HFFc6 (cell line): ENCODE data around the gene PRKAA1. TPM values are rescaled to one million over a fixed set of nuclear protein-coding genes. Genes with fewer than 3 reads are reported as not detected.

Source experiments
- DNase-seq: peaks from one replicate; pipeline ENCODE4 v3.0.0-alpha.2; 2018
- H3K27ac Mint-ChIP-seq: 2 replicates; pipeline ENCODE4 v1.8.0; 2020; ENCODE audit warnings: mild to moderate bottlenecking, mixed read lengths
- H3K27me3 Mint-ChIP-seq: 2 replicates; pipeline ENCODE4 v1.8.0; 2021; ENCODE audit warnings: mild to moderate bottlenecking, moderate library complexity, mixed read lengths; ENCODE audit not compliant: insufficient read depth
- H3K36me3 Mint-ChIP-seq: 2 replicates; pipeline ENCODE4 v1.8.0; 2021; ENCODE audit warnings: low read depth, mixed read lengths
- H3K4me1 Mint-ChIP-seq: 2 replicates; pipeline ENCODE4 v1.8.0; 2020; ENCODE audit warnings: low read depth, mixed read lengths
- H3K4me3 Mint-ChIP-seq: 2 replicates; pipeline ENCODE4 v1.8.0; 2020; ENCODE audit warnings: mild to moderate bottlenecking, moderate library complexity, mixed read lengths
- H3K9me3 Mint-ChIP-seq: 2 replicates; pipeline ENCODE4 v1.8.0; 2020; ENCODE audit warnings: mild to moderate bottlenecking, mixed read lengths
- CTCF ChIP-seq: fragments of 200-600 bp; sonication (generic); IDR thresholded peaks from 2 replicates; pipeline ENCODE4 v1.5.0; 2021; ENCODE audit warnings: antibody characterized with exemption, mild to moderate bottlenecking
- total RNA-seq, 6 experiments: library from RNA; stranded (reverse); fragmentation: NEBNext Ultra II Directional; extraction: Animal tissue kit (Norgen Biotek cat#: 25700); gene quantifications; 2 replicates in 1 of 6; 3 replicates in 5 of 6; pipeline ENCODE4 v1.2.3, GENCODE V29; 2021

Gene PRKAA1
- total RNA-seq, 6 experiments from 2014 or later: 81.7 to 103 (median 88.3) TPM

- H3K36me3 Mint-ChIP-seq: peaks cover 3% of the 10 kb centered on the region; the same call in 1 of the 2 replicates
- TF ChIP-seq CTCF: peak; percentile 38; the same call in 1 of the 2 replicates
- peak within 1 kb of the TSS; percentile 85 for H3K4me3 Mint-ChIP-seq
- H3K9me3 Mint-ChIP-seq: no peaks in the 10 kb centered on the region
- peaks cover 31% of the 10 kb centered on the region for H3K4me1 Mint-ChIP-seq
- DNase-seq: no peak
- peak within 1 kb of the TSS; percentile 89 for H3K27ac Mint-ChIP-seq
- peaks cover 4% of the 10 kb centered on the region for H3K27me3 Mint-ChIP-seq
These were observed 43.1 kb upstream of the PRKAA1 start, which contains the start of gene CARD6 for GRCh38 chr5:40841068-40841805. Gene CARD6 (plus strand): TSS chr5:40841367. CDS start chr5:40841383, 16 bp downstream.

- Mint-ChIP-seq H3K4me3 (no peak overlapping the region), H3K27me3 (peaks cover 5% of the 10 kb centered on the region), H3K27ac (no peak overlapping the region), H3K36me3 (peaks cover 26% of the 10 kb centered on the region), H3K9me3 (peaks cover 7% of the 10 kb centered on the region; the same call in 1 of the 2 replicates), H3K4me1 (peaks cover 47% of the 10 kb centered on the region)
- DNase-seq: no peak
- TF ChIP-seq CTCF: no peak
These were observed 39.9 kb upstream of the PRKAA1 start for GRCh38 chr5:40838086-40838485.

GRCh38 chr5:40834849-40835787 lies 36.9 kb upstream of the PRKAA1 start, which contains the start of gene RPL37:
Gene RPL37 (minus strand): TSS chr5:40835222. CDS start chr5:40835185, 37 bp downstream.
- Mint-ChIP-seq H3K27me3 (peaks cover 5% of the 10 kb centered on the region), H3K27ac (peak within 1 kb of the TSS; percentile 100), H3K36me3 (peaks cover 51% of the 10 kb centered on the region), H3K4me3 (peak within 1 kb of the TSS; percentile 100), H3K9me3 (peaks cover 7% of the 10 kb centered on the region; the same call in 1 of the 2 replicates), H3K4me1 (peaks cover 45% of the 10 kb centered on the region)
- DNase-seq: peak; percentile 97
- no peak for TF ChIP-seq CTCF

- TF ChIP-seq CTCF: no peak
- DNase-seq: no peak
- Mint-ChIP-seq H3K4me1 (peaks cover 51% of the 10 kb centered on the region), H3K36me3 (peaks cover 58% of the 10 kb centered on the region), H3K27ac (peak overlapping the region; percentile 100), H3K4me3 (peak overlapping the region; percentile 100), H3K9me3 (peaks cover 7% of the 10 kb centered on the region; the same call in 1 of the 2 replicates), H3K27me3 (peaks cover 5% of the 10 kb centered on the region)
These were observed 36.2 kb upstream of the PRKAA1 start for GRCh38 chr5:40834391-40834848.

GRCh38 chr5:40833712-40834229 lies 35.6 kb upstream of the PRKAA1 start:
- H3K9me3 Mint-ChIP-seq: peaks cover 7% of the 10 kb centered on the region; the same call in 1 of the 2 replicates
- no peak for TF ChIP-seq CTCF
- H3K4me3 Mint-ChIP-seq: peak overlapping the region; percentile 100
- no peak for DNase-seq
- H3K4me1 Mint-ChIP-seq: peaks cover 58% of the 10 kb centered on the region
- H3K27me3 Mint-ChIP-seq: peaks cover 6% of the 10 kb centered on the region
- peak overlapping the region; percentile 100 for H3K27ac Mint-ChIP-seq
- H3K36me3 Mint-ChIP-seq: peaks cover 64% of the 10 kb centered on the region
